ENCODE data around the gene MARCHF4.

Gene MARCHF4

DNA sequence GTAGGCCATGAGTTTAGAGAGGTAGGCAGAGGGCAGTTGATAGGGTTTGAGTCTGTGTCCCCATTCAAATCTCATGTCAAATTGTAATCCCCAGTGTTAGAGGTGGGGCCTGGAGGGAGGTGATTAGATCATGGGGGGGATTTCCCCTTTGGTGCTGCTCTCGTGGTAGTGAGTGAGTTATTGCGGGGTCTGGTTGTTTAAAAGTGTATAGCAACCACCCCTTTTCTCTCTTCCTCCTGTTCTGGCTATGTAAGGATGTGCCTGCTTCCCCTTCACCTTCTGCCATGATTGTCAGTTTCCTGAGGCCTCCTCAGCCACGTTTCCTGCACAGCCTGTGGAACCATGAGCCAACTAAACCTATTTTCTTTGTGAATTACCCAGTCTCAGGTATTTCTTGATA lies 25.5 kb downstream of the MARCHF4 start:
- DNase-seq: no peak

DNA sequence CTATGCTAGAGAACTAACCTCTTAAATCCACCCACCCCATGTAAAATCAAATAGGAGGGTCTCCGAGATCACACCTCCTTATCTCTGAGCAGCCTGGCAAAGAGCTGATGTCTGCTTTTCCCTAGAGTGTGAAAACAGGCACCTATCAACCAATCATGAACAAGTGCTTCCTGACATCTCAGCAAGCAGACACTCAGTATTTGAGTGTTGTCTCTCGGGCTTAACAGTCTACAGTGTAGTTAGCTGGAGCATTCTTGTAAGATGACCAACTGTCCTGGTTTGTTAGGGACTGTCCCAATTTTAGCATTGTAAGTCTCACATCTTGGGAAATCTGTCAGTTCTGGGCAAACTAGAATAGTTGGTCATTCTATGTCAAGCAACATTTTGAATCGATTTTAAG lies 26.4 kb downstream of the MARCHF4 start:
- DNase-seq: no peak

DNA sequence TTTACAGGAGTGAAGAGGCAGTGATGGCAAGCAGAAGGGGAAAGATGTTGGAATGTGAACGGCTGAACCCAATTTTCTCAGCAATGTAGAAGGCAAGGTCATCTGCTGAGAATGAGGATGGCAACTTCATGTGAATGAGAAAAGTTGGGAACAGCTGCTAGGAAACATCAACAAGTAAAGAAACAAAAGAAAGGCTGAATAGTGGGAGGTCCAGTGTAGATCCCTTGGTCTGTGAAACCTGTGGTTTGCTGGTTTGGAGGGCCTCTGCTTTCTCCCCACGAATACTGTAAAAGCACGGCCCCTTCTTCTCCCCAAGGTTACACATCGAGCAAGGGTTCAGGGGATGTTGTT lies 27.4 kb downstream of the MARCHF4 start:
- DNase-seq: no peak

DNA sequence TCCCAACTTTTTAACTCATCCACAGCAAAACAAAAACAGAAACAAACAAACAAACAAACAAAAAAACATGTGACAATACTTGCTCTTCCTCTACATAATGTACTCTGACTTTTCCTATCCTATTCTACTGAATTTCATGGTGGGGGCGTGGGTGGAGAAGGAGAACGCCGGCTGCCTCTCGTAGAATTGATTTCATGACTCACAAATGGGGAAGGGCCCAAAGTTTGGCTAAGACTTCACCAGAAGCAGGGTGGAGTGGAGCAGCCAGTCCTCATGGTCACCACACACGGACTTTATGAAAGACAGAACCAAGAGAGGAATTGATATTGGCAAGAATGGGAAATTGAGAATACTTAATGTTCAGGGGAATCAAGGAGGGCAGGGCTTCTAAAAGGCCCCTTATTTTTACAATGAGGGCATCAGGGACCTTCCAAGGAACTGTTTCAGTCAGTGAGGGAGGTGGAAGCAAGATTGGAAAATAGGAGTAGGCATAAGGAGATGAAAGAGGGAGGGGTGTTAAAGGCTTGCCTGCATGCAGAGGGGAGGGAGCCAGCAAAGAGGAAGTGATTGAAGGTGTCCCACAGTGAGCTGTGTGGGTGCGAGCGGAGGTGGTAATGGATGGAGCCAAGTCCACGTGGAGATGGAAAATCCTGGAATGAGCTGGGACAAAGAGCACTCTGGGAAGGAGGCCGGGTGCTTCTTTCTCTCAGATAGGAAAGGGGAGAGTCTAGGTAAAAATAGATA lies 27.9 kb downstream of the MARCHF4 start:
- DNase-seq: no peak

DNA sequence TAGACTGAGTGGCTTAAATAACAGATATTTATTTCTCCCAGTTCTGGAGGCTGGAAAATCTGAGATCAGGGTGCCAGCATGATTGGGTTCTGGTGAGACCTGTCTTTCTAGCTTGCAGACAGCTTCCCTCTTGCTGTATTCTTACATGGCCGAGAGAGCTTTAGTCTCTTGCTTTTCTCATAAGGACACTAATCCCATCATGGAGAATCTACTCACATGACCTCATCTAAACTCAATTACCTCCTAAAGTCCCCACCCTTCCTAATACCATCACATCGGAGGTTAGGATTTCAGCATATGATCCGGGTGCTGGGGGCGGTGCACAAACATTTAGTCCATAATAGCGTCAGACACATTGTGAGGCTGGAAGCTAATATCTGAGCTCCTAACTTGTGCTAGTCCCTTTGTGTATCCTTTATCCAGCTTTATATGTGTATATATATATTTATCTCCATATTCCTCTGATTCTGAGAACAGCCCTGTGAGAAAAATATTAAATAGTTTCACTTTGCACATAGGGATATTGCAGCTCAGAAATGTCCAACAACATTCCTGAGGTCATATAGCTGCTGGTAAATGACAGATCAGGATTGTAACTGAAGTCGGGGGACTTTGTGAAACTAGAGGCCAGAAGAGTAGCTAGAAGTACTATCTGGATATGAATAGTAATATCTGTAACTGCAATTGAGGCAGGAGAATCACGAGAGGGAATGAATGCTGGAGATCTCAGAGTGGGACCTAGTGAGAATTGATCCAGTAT lies 28.9 kb downstream of the MARCHF4 start:
- no peak for DNase-seq

DNA sequence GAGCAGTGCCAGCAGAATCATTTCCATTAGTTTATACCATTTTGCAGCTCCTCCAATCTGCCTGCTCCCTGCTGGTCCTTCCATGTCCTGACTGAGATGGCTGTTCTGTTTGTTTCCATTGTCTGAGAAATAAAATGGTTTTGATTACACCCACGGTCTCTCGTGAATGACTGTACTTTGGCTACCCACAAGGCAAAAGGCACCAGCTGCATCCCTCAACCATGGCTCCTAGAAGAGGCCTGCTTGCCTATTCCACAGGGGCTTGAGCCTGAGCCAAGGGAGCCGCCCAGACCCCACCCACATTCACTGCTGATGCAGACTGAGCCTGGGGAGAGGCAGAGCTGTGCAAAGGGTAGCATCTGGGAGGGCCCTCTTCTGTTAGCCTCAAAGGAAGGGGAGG lies 31.2 kb downstream of the MARCHF4 start:
- DNase-seq: no peak

DNA sequence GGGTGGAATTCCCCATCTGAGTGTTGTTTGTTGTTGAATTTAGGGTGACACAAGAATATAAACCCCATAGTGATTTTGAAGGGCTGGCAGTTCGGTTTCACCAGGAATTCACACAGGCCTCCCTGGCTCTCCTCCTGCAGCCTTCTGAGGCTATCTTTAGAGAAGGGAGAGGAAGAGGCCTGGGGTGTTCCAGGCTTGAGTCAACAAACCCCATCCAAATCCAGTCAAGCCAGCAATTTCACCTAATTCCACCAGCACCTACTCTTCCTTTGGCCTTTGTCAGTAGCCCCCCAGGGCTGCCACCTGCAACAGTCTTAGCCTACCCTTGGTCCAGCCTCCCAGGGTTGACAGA lies 32.0 kb downstream of the MARCHF4 start:
- no peak for DNase-seq

DNA sequence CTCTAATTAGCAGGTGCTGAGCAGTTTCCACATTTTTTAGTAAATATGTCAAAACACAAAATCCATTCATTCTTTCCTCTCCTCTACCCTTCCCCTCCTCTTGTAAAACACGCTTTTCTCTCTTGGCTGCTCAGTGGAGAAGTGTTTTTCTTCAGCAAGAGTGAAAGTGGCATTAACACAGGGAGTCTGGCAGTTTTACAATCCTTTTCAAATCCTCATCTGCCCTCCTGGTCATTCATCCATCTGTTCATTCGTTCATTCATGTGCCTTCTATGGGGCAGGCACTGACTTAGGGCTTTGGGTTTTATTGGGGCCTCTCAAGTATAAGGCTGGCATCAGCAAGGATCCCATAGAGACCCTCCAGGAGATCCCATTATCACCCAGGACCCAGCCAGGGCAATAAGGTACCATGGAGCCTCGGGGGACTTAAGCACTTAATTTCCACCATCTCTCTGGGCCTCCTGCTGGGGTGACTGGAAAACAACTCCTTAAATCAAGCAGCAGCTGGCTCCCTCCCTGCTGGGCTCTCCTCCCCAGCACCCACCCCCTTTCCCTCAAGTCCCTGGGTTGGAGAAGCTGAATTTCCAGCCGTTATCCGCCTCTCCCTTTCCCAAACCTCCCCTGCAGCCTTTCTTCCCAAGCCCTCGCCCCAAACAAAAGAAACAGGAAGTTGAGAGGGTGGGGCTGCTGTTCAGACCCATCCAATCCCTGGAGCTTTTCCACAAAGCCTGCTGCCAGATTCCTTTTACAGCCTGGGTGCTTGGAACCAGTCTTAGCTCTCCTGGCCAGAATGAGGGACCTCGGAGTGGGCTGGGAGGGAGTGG lies 32.6 kb downstream of the MARCHF4 start:
- no peak for DNase-seq

DNA sequence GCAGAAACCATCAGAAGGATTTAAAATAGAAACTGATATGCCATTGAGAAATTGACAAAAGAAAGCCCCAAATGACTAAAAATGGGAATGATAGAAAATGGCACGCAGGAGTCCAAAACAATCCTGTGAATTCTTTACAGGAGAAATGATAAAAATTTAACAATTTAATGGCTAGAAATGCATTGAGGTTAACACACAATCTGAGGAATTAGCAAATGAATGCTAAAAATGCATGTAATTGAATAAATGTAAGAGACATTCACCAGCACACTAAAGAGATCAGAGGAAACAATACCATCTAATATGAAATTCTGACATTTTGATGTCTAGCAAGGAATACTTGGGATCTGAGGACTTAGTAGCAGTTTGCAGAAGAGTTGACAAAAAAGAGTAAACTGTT lies 37.0 kb downstream of the MARCHF4 start:
- no peak for DNase-seq

DNA sequence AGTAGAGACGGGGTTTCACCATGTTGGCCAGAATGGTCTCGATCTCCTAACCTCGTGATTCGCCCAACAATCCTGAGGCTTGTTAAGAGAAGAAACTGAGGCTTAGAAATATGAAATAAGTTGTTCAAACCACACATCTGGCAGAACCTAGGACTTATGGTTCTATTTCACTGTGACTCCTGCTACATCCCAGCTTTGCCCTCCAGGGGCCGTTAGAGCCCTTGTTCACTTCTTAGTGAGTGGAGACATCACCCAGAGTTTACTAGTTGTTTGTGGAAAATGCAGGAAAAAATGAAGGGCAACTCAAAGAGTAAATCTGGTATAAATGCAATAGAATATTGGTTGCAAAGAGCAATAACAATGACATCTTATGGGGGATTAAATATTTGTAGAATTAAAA lies 43.9 kb downstream of the MARCHF4 start:
- DNase-seq: no peak

DNA sequence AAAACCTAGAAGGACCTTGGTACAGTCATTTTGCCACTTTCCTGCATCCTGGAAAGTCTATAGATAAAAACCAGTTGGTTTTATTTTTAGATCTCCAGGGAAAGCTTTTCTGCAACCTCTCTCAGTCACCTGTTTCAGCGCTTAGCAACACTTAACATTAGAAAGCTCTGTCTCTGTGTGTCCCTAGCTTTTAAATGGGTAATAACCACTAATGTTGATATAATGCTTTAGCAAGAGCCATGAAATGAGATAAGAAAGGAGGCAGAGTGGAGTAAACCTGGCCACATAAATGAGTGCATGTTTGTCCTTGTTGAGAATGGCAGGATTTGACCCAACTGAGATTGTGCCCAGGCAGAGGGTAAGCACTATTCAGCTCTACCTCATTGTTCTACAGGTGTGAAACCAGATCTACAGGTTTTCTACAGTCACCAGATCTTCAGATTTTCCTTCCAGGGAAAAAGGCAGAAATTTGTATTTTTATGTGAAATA lies 44.8 kb downstream of the MARCHF4 start:
- DNase-seq: no peak
